ENCODE data around the gene RIC3. TPM values are rescaled to one million over a fixed set of nuclear protein-coding genes. Genes with fewer than 3 reads are reported as not detected.

The RIC3 gene
- total RNA-seq, 6 donors from 2014 or later = 8.2 to 44.0 (median 12.2) TPM

- H3K27ac ChIP-seq = no peak overlapping the region
- 79 to 90% methylated on average over 12 to 16 of the region's 17 CpGs for WGBS, 2 donors
Observed at GRCh38 chr11:8066036-8066910, 102.6 kb downstream of the RIC3 start.

DNA sequence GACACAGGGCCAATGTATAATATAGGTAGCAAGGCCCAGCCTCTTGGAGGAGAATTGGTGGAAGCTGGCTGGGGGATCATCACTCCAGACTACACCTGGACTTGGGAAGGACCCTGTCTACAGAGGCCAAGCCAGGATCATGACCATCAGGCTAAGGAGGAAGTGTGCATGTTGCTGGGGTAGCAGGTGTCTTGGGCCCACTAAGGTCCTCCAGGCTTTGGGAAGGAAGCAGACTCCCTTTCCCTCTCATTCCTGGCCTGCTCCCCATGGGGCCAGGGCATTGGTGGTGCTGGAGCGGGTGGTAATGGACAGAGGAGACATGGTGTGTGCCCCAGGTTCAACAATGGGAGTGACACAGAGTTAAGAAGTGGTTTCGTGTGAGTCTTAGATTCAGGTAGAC is 103.8 kb downstream of the RIC3 start:
- 86 to 88% methylated on average over 1 to 2 of the region's 2 CpGs for WGBS, 2 donors
- no peak for TF ChIP-seq CTCF (IDR thresholded peaks at IDR 0.05)
- TF ChIP-seq POLR2AphosphoS5 (IDR thresholded peaks at IDR 0.05) = no peak
- TF ChIP-seq POLR2A (IDR thresholded peaks at IDR 0.05) = no peak
- no peak for TF ChIP-seq EP300 (IDR thresholded peaks at IDR 0.05)
- Histone ChIP-seq H3K27me3 (no peaks in the 10 kb centered on the region), H3K27ac (no peak overlapping the region), H3K4me3 (no peak overlapping the region), H3K4me1 (peaks cover 0 to 18% (median 10%) of the 10 kb centered on the region in 4 donors), H3K9me3 (no peaks in the 10 kb centered on the region), H3K36me3 (no peaks in the 10 kb centered on the region)
- DNase-seq (no peak), ATAC-seq (ENCODE audit: low FRiP score in 2 of 2) (no peak)

More at GRCh38 chr11:8066036-8066910, 102.6 kb downstream of the RIC3 start:
- no peak overlapping the region for H3K4me3 ChIP-seq
- TF ChIP-seq POLR2AphosphoS5 (IDR thresholded peaks at IDR 0.05) = no peak
- TF ChIP-seq CTCF (IDR thresholded peaks at IDR 0.05) = no peak
- TF ChIP-seq POLR2A (IDR thresholded peaks at IDR 0.05) = no peak
- no peak for TF ChIP-seq EP300 (IDR thresholded peaks at IDR 0.05)
- no peaks in the 10 kb centered on the region for H3K27me3 ChIP-seq
- no peaks in the 10 kb centered on the region for H3K9me3 ChIP-seq
- ATAC-seq (ENCODE audit: low FRiP score in 2 of 2) (no peak), DNase-seq (no peak)
- H3K4me1 ChIP-seq = peaks cover 0 to 18% (median 10%) of the 10 kb centered on the region in 4 donors
- H3K36me3 ChIP-seq = no peaks in the 10 kb centered on the region

DNA sequence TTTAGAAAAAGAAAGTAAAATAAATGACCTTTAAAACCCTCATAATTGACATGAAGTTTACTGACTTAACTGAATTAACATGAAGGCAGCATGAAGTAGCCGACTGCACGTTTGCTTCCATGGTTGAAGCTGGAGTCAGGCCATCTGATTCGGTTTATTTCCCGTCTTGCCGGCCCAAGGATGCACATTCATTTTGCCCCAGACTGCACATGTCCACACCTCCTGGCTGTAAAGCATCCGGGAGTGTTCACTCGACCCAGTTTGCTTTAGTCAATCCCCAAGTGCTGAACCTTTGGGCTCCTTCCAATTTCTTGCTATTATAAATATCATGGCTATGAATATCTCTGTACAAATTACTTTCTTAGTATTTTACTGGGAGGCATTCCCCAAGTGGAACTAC is 105.5 kb downstream of the RIC3 start:
- H3K27ac ChIP-seq = no peak overlapping the region
- H3K36me3 ChIP-seq = no peaks in the 10 kb centered on the region
- no peak for DNase-seq
- H3K27me3 ChIP-seq = no peaks in the 10 kb centered on the region
- no peak overlapping the region for H3K4me3 ChIP-seq
- peak in 1 of 2 donors; percentile 60 for ATAC-seq (ENCODE audit: low FRiP score in 2 of 2)
- H3K9me3 ChIP-seq = no peaks in the 10 kb centered on the region
- WGBS, 2 donors = 38 to 59% methylated on average over 7 of the region's 7 CpGs
- TF ChIP-seq POLR2AphosphoS5 (IDR thresholded peaks at IDR 0.05) (no peak), POLR2A (IDR thresholded peaks at IDR 0.05) (no peak), EP300 (IDR thresholded peaks at IDR 0.05) (no peak)
- peaks cover 0 to 9% (median 3%) of the 10 kb centered on the region in 4 donors for H3K4me1 ChIP-seq

GRCh38 chr11:8062781-8063257 is 106.0 kb downstream of the RIC3 start:
- 78 to 82% methylated on average over 13 of the region's 13 CpGs for WGBS, 2 donors
- no peak for TF ChIP-seq CTCF (IDR thresholded peaks at IDR 0.05)
- Histone ChIP-seq H3K4me3 (no peak overlapping the region), H3K9me3 (no peaks in the 10 kb centered on the region), H3K36me3 (no peaks in the 10 kb centered on the region), H3K4me1 (peaks cover 0 to 7% (median 3%) of the 10 kb centered on the region in 4 donors), H3K27ac (peak overlapping the region in 1 of 4 donors; percentile 19), H3K27me3 (no peaks in the 10 kb centered on the region)
- peak in 1 of 2 donors; percentile 40 for DNase-seq
- no peak for ATAC-seq (ENCODE audit: low FRiP score in 2 of 2)

GRCh38 chr11:8061555-8062428 is 107.0 kb downstream of the RIC3 start:
- DNase-seq (peak in 1 of 2 donors; percentile 53), ATAC-seq (ENCODE audit: low FRiP score in 2 of 2) (no peak)
- H3K27ac ChIP-seq = no peak overlapping the region
- H3K4me1 ChIP-seq = peaks cover 0 to 7% (median 3%) of the 10 kb centered on the region in 4 donors
- no peak overlapping the region for H3K4me3 ChIP-seq
- TF ChIP-seq CTCF (IDR thresholded peaks at IDR 0.05) (no peak), POLR2A (IDR thresholded peaks at IDR 0.05) (no peak), POLR2AphosphoS5 (IDR thresholded peaks at IDR 0.05) (no peak)
- H3K27me3 ChIP-seq = no peaks in the 10 kb centered on the region
- WGBS, 2 donors = 91 to 92% methylated on average over 16 to 22 of the region's 22 CpGs
- no peaks in the 10 kb centered on the region for H3K9me3 ChIP-seq
- H3K36me3 ChIP-seq = no peaks in the 10 kb centered on the region
